Central memory CD4-positive, alpha-beta T cell (primary cell): ENCODE data around the gene PPME1.
A peak's percentile ranks its signal among the peaks of the same experiment; 100 is the strongest.

ENCODE experiments used
- DNase-seq: peaks from one replicate; pipeline ENCODE4 v3.0.0; 2022

The PPME1 gene

DNA sequence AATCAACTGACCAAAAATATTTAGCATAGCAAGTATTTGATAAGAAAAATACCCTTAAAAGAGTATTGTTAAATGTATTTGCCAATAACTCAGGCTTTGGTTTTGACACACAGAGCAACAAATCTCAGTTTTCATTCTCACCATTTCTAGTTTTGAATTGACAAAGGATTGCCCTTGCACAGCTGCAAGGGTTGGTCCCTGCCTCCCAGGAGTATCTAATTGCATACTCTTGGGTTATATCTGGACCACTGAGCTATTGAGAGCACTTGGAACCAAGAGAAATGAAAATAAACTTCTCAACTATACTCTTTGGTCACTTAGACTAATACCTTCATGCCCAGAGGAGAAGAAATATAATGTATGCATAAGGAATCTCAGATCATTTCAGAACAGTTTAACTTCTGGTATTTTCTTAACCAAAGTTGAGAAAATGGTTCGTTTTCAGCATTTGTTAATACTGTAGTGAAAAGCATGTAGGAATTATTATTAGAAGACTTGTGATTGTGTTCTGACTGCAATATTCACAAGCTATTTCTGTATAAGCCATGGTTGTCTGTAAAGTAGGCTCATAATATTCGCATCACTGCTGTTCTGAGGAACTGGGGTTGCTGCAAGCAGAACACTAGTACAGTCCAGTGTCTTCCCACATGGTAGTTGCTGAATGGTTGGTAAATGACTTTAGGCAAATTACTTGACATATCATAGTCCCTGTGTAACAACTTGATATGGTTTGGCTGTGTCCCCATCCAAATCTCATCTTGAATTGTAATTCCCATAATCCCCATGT lies 8.2 kb upstream of the PPME1 start:
- no peak for DNase-seq

DNA sequence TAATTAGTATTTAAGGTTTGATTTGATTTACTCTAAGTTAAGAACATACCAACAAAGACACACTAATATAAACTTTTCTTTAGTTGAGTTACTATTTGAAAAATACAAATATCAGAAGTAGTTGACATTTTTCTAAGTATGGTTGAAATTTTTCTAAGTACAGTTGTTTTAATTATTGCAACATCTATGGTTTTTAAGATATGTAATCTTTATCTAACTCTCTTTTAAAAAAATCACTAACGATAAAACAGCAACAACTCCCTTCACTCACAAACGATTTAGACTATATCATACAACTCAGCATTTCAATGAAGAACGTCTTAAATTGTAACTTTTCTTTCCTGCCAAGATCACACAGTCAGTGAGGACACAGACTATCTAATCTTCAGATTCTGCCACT lies 2.3 kb upstream of the PPME1 start:
- no peak for DNase-seq

DNA sequence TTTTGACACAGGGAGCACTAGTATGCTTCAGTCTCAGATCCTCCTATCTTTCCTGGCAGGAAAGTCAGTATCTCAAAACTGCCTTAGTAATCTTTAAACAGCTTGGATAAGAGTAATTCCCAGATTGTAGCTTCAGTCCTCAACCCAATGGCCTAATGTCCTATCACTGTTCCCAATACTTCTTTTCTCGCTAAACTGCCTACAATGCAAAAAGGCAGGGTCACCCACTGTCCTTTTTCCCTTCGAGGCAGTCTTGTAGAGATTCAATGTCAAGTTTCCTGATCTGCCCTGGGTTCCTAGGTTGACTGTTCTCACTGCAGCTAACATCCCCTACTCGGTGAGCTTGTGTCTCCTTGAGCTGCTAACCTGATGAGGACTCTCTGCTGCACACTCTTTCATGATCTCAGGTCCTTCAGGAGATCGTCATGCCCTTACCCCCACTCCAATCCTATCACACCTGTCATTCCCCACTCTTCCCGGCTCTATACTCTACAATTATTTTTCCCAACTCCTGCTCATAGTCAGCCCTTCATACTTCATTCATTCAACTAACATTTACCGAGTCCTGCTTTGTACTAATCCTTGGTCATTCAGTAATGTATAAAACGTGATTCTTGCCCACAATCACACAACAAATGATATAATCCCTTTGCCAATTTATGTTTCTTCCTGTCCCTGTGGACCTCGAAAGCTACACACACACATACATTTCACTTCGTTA lies 1.2 kb upstream of the PPME1 start:
- no peak for DNase-seq

DNA sequence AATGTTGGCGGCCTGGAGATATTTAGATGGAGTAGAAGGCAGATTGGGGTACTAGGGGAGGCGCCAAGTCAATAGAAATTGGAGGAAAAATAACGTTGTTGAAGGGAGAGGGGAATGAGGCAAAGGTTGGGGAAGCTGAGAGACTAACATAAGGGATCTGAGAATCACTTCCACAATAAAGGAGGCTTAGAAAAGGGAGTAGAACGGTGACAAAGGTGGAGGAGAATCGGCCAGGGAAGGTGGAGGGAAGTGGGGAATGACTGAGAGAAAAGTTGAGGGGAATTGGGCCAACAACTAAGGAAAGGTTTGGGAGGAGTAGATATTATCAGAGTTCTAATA lies 510 bp downstream of the PPME1 start:
- DNase-seq: no peak

DNA sequence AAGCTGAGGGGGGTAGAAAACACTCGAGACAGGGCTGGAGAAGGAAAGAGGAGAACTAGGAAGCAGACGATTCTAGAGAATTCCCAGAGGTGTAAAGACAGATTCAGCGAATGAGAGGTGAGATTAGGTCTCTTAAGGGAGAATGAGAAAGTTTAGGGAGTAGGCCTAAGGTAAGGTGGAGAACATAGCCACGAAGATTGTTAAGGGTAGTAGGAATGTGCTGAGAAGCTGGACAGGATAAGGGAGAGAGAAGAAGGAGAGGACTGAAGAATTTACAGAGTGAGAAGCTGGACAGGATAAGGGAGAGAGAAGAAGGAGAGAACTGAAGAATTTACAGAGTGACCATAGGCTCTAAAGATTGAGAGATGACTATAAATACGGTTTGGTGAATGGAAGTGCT lies 908 bp downstream of the PPME1 start:
- DNase-seq: no peak

DNA sequence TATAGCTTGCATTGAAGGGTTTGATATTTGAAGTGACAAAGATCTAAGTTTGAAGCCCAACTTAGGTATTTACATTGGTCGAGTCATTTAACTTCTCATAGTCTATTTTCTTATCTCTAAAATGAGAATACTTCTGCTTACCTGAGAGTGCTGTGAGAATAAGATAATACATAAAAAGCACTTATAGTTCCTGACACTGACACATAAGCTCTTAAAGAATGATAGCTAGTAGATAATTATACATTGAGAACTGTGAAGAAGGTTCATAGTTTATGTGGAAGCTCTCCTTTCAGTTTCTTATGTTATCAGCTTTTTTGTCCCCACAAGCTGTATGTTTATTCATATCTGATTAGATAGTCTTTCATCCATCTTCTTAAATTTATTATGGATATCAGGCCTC lies 4.8 kb downstream of the PPME1 start:
- DNase-seq: no peak

DNA sequence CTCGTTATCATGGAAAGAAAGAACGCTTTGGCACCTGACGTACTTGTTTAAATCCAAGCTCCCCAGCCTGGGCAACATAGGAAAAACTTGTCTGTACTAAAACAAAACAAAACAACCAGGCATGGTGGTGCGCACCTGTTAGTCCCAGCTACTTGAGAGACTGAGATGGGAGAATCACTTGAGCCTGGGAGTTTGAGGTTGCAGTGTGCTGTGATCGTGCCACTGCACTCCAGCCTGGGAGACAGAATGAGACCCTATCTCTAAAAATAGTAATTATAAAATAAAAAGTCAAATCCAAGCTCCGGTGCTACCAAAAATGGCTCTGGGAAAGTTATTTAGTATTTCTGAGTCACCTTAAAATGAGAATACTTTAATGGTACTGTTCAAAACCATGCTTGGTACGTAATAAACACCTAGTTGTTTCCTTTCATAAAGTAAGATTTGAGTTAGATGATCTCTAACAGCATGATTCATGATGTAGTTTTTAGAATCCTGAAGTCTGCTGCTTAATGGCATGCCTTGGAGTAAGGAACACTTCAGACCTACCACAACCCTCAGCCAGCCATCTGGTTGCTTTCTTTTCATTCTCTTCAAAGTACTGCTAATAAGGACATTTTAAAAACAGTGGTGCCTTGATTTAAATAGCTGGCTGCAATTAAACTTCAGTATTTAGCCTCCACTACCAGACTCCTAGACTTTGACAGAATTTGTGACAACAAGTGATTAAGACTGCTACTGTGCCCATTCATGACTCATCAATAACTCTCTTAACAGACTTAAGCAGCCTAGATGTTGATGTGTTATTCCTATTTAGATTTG lies 8.4 kb downstream of the PPME1 start:
- no peak for DNase-seq

DNA sequence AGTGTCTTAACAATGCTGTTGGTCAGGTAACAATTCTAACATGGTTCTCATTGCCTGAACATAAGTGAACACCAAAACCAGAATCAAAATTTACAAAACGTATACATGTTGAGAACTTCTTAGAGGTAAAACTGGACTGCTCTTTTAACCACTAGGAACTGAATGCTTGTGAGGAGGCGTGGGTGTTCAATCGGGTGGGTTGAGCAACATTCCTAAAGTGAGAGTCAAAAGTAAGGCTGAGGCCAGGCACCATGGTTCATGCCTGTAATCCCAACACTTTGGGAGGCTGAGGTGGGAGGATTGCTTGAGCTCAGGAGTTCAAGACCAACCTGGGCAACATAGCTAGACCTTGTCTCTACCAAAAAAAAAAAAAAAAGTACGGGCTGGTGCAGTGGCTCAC lies 11.5 kb downstream of the PPME1 start:
- no peak for DNase-seq

DNA sequence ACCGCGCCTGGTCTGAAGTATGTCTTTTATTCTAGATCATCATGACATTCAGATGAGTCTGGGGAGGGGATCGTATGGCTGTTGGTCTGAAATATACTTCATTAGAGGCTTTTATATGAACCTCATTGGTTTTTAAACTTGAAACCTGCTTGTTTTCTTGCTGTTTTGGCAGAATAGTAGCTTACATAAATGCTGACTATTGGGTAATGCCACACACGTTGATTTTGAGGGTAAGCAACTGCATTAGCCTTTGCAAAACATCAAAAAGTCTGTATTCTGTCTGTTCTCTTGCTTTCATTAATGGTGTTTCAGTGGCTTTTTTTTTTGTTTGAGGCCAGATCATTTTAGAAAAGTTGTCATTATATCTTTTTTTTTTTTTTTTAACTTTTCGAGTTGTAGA lies 14.2 kb downstream of the PPME1 start:
- DNase-seq: no peak

DNA sequence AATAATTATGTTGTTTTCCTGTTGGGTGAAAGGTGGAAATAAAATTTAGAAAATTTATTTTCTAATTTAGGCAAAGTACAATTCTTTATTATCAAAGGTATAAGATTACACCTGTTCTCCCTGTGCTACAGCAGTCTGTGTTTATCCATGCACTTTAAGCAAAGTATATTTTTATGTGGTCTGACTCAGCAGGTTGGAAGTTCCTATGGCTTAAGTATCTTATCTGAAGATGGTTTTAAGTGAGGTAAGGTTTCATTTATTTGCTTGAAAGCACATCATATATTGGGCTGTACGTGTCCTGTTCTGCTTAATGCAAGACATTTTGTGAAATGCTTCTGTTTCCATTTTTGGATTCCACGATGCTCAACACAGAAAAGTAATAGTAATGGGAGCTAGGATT lies 14.6 kb downstream of the PPME1 start:
- no peak for DNase-seq

DNA sequence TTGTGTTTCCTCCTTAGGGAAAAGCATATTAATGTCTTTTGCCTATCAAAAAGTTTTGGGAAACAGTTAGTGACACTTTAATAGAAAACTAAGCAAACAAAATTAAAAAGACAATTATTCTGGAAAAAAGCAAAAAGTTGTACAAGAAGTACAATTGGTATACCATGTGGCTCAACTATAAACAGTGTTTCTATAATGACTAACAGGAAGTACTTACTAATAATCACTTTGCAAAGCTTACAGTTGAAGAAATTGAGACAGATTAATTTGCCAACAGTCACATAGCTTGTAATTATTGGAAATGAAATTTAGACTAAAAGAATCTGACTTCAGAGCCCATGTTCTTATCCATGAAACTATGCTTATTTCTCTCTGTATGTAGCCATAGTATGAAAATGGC lies 24.7 kb downstream of the PPME1 start:
- no peak for DNase-seq

DNA sequence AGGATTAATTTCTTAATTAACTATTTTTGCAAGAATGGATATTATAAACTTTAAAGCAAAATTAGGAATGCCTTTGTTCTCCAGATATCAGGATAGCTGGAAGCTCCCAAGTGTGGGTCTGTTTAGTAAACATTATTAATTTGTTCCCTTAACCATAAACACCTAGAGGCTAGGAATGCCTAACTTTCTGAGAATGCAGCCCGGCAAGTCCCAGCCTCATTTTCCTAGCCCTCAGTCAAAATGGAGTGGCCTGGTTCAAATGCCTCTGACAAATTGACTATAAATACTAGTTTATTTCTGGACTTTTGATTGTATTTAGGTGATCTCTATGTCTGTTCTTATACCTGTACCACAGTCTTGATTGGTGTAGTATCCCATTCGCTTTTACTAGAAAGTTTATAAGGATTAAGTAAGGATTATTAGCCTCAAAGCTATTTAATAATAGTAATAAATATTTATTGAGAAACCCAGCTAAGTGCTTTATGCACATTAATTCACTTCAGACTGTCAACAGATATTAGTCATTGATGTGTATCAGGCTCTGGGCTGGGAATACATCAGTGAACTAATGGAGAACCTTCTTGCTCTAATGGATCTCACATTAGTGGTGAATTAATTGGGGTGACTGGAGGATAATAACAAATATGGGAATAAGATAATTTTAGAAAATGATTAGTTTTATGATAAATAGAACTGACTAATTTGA lies 25.8 kb downstream of the PPME1 start:
- DNase-seq: no peak

DNA sequence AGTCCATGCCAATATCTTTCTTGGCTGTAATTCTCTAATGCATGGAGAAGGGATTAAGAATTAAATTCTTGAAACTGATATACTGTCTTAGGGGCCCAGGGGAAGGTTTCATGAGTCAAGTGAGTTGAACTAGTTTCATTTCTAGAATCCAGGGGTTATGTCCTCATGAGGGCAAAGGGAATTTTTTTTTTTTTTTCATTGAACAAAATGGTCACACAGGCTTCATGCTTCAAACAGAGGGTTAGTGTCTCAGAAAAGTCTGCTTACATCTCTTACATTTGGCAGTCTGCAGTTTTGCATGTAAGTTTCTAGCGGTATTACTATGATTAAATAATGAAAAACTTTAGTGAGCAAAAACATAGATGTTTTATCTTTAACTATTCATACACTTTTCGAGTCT lies 32.9 kb downstream of the PPME1 start:
- DNase-seq: no peak

DNA sequence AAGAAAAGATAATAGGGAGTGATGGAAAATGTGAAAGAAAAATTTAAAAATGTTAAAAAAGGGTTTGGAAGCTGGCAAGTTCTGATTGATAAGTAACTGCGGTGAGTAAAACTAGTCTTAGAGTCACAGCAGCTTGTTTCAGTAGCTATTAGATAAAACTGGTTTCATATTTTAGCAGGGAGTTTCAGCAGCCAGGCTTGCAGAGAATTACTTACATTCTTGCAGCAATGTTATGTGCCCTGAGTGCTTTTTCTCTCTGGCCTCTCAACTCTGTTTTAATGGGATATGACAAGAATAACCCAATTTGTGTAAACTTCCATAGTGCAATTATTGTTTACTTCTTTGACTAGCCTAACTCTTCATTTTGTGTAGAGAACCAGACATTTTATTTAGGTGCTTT lies 33.6 kb downstream of the PPME1 start:
- DNase-seq: no peak

DNA sequence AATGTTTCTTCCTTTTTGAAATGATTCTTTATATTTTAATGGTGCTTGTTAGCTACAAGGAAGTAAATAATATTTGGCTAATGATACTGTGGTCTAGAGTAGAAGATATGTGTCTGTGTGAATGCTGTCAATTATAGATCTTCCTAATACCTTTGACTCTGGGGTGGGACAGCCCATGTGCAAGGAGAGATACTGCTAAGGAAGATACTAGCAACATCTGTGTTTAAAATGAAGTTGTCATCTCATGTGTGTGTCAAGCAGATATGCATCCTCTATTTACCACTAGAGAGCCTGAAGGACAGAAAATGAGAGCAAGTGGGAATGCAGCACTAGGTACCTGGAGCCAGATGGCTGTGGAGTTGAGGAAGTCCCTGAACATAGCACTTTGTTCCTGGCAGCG lies 34.1 kb downstream of the PPME1 start:
- DNase-seq: no peak

DNA sequence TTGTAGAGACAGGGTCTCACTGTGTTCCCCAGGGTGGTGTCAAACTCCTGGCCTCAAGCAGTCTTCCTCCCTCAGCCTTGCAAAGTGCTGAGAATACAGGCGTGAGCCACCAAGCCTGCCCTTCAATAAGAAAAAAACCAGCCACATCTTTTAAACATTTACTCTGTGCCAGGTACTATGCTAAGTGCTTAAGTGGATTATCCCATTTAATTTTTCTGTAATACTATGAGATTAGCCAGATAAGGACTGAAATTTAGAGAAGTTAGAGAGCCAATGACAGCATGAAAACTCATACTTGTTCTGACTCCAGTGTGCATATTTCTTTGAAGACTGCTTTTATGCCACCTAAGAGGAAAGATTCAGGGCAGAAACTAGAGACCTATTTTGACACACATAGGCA lies 35.7 kb downstream of the PPME1 start:
- no peak for DNase-seq

DNA sequence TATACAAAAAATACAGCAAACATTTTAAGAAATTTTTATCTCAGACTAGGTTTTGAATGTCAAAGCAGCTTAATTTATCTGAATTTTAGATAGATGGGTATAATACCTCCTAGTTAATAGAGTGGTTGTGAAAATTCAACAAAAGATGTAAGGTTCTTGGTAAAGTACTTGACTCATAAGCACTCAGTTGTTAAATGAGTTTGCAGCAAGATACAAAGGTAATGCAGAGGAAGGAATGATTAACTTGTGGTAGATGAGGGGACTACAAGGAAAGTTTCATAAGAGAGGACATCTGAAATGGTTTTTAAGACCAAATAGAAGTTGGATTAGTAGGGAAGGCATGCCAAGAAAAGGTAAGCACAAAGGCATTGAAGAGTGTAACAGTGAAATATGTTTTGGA lies 37.4 kb downstream of the PPME1 start:
- DNase-seq: no peak

DNA sequence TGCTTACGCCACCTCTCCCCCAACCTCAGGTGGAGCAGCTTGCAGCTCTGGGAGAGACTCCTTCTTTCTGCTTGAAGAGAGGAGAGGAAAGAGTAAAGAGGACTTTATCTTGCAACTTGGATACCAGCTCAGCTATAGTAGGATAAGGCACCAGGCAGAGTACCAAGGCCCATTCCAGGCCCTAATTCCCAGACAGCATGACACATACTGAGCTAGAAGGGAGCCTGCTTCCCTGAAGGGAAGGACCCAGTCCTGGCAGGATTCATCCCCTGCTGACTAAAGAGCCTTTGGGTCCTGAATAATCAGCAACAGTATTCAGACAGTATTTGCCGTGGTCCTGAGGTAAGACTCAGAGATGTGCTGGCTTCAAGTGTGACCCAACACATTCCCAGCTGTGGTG lies 41.4 kb downstream of the PPME1 start:
- no peak for DNase-seq

DNA sequence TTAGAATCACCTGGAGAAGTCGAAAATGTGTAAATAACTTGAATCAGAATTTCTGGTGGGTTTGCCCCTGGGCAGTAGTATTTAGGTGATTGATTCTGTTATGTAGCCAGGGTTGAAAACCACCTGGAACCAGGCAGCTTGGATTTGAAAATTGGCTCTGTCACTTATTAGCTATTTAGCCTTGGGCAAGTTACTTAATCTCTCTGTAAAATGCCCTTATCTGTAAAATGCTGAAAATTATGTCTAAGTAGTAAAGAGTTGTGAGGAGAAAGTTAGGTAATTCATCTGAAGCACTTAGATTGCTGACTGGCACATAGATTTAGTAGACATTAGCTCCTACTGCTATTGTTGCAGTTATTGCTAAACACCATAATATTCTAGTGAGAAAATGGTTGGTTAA lies 49.3 kb downstream of the PPME1 start:
- DNase-seq: no peak

DNA sequence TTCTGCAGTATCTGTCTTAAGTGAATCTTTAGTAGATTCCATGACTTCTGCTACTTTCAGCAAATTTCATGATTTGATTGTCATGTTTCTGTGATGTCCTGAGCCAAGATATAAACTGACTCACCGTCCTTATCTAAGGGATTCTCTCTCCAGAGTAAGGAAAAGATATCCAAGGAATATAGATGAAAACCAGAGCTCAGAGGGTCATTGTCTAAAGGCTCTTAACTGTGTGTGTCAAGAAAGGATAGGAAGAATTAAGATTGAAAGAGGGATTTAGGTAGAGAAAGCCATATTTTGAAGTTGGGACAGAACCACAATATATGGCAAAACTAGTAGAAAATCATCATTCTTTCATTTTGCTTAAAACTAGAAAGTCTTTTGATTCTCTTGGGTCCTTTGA lies 50.7 kb downstream of the PPME1 start:
- DNase-seq: no peak

DNA sequence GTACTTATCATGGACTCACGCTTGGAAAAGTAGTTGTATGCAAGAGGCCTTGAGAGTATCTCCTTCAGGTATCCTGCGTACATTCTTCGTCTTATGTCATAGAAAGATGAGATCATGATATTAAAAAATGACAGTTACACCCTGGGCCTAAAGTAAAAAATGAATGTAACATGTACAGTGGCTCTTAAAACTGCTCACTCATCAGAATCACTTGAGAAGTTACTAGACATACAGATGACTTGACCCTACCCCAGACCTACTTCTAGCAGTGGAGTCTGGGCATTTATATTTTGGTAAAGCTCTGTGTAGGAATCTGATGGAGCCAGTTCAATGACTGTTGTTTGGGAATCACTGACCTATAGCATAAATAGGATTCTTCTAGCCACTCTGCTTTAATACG lies 54.5 kb downstream of the PPME1 start:
- no peak for DNase-seq

DNA sequence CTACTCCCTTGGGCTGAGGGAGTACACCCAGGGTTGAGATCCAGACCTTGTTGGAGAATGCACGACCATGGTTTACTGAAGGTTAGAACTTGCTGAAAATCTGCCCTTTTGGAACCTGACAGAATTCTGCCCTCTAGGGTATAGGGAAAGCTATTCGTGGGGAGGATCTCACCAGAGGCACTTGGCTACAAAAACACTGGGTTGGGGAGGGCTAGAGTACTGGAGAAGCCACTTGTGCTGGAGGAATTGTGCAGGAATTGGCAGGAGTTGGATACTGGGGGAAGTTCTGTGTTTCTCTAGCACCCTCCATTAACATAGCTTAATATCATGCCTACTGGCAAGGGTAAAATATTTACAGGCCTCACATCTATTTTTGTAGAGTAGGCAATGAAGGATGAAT lies 55.8 kb downstream of the PPME1 start:
- DNase-seq: no peak

DNA sequence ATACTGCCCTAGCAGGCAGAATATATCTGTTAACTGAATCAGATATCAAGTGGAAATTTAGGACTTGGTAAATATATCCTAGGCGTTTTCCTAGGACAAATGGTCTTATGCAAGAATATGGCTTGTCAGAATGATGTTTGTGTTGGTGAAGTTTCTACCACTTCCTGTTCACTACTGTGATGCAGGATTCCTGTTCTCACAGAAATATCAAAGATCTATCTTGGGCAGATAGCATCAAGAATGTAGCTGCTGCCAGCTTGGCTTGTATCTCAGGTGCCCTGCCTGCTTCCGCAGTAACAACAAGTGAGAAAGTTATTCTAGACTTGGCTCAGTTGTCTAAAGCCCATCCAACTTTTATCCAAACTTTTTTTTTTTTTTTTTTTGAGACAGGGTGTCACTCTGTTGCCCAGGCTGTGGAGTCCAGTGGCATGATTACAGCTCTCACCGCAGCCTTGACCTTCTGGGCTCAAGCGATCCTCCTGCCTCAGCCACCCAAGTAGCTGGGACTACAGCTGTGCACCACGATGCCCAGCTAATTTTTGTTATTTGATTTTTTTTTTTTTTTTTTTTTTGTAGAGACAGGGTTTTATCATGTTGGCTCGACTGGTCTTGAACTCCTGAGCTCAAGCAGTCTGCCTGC lies 61.3 kb downstream of the PPME1 start:
- DNase-seq: peak; percentile 48
